ENCODE measurements around the gene GRIK2.

GRIK2 gene

GRCh38 chr6:101422251-101422650, 28.7 kb downstream of the GRIK2 start:
- no peak overlapping the region for H3K9ac ChIP-seq (ENCODE audit: low read length in 5 of 5)
- H3K27ac ChIP-seq (ENCODE audit: low read depth, low read length), result no peak overlapping the region
- no peaks in the 10 kb centered on the region for H3K27me3 ChIP-seq (ENCODE audit: control insufficient read depth in 5 of 5, insufficient read depth in 4 of 5, low read length in 5 of 5)
- no peak overlapping the region for H3K4me3 ChIP-seq (ENCODE audit: low read depth in 1 of 5, low read length in 5 of 5)
- no peaks in the 10 kb centered on the region for H3K36me3 ChIP-seq (ENCODE audit: control insufficient read depth in 5 of 5, insufficient read depth in 5 of 5, low read length in 5 of 5)
- H3K4me1 ChIP-seq (ENCODE audit: control insufficient read depth in 5 of 5, insufficient read depth in 5 of 5, low read length in 5 of 5), result no peaks in the 10 kb centered on the region
- H3K9me3 ChIP-seq (ENCODE audit: control insufficient read depth in 5 of 5, low read length in 5 of 5), result peaks cover 0 to 6% (median 0%) of the 10 kb centered on the region in 5 donors

GRCh38 chr6:101422811-101423210, 29.3 kb downstream of the GRIK2 start:
- no peak overlapping the region for H3K9ac ChIP-seq (ENCODE audit: low read length in 5 of 5)
- peaks cover 0 to 6% (median 0%) of the 10 kb centered on the region in 5 donors for H3K9me3 ChIP-seq (ENCODE audit: control insufficient read depth in 5 of 5, low read length in 5 of 5)
- no peak overlapping the region for H3K4me3 ChIP-seq (ENCODE audit: low read depth in 1 of 5, low read length in 5 of 5)
- no peak overlapping the region for H3K27ac ChIP-seq (ENCODE audit: low read depth, low read length)
- no peaks in the 10 kb centered on the region for H3K36me3 ChIP-seq (ENCODE audit: control insufficient read depth in 5 of 5, insufficient read depth in 5 of 5, low read length in 5 of 5)
- H3K4me1 ChIP-seq (ENCODE audit: control insufficient read depth in 5 of 5, insufficient read depth in 5 of 5, low read length in 5 of 5), result no peaks in the 10 kb centered on the region
- no peaks in the 10 kb centered on the region for H3K27me3 ChIP-seq (ENCODE audit: control insufficient read depth in 5 of 5, insufficient read depth in 4 of 5, low read length in 5 of 5)

GRCh38 chr6:101429270-101429669, 35.8 kb downstream of the GRIK2 start:
- Histone ChIP-seq H3K27me3 (ENCODE audit: control insufficient read depth in 5 of 5, insufficient read depth in 4 of 5, low read length in 5 of 5) (no peaks in the 10 kb centered on the region), H3K36me3 (ENCODE audit: control insufficient read depth in 5 of 5, insufficient read depth in 5 of 5, low read length in 5 of 5) (no peaks in the 10 kb centered on the region), H3K4me3 (ENCODE audit: low read depth in 1 of 5, low read length in 5 of 5) (no peak overlapping the region), H3K9me3 (ENCODE audit: control insufficient read depth in 5 of 5, low read length in 5 of 5) (no peaks in the 10 kb centered on the region), H3K9ac (ENCODE audit: low read length in 5 of 5) (no peak overlapping the region), H3K4me1 (ENCODE audit: control insufficient read depth in 5 of 5, insufficient read depth in 5 of 5, low read length in 5 of 5) (no peaks in the 10 kb centered on the region), H3K27ac (ENCODE audit: low read depth, low read length) (no peak overlapping the region)

DNA sequence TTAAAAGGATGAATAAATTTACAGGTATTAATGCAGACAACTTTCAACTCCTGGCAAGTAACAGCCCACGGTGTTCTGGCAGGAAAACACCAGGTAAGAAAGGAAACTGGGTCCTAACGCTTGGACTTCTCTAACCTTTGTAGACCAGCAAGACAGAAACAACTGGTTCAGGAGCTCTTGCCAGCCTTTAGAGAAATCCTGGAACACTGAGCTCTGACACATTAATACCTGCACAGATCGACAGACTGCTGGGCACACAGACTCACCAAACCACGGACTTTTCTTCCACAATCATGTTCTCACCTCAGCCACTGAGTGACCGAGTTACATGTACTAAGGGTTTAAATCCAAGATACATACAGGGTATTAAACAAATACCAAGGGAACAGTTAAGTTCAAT, 36.3 kb downstream of the GRIK2 start:
- Histone ChIP-seq H3K4me1 (ENCODE audit: control insufficient read depth in 5 of 5, insufficient read depth in 5 of 5, low read length in 5 of 5) (no peaks in the 10 kb centered on the region), H3K27ac (ENCODE audit: low read depth, low read length) (no peak overlapping the region), H3K9me3 (ENCODE audit: control insufficient read depth in 5 of 5, low read length in 5 of 5) (no peaks in the 10 kb centered on the region)

GRCh38 chr6:101433141-101433540, 39.6 kb downstream of the GRIK2 start:
- Histone ChIP-seq H3K27me3 (ENCODE audit: control insufficient read depth in 5 of 5, insufficient read depth in 4 of 5, low read length in 5 of 5) (no peaks in the 10 kb centered on the region), H3K4me3 (ENCODE audit: low read depth in 1 of 5, low read length in 5 of 5) (no peak overlapping the region), H3K9ac (ENCODE audit: low read length in 5 of 5) (no peak overlapping the region), H3K27ac (ENCODE audit: low read depth, low read length) (no peak overlapping the region), H3K9me3 (ENCODE audit: control insufficient read depth in 5 of 5, low read length in 5 of 5) (no peaks in the 10 kb centered on the region), H3K4me1 (ENCODE audit: control insufficient read depth in 5 of 5, insufficient read depth in 5 of 5, low read length in 5 of 5) (no peaks in the 10 kb centered on the region), H3K36me3 (ENCODE audit: control insufficient read depth in 5 of 5, insufficient read depth in 5 of 5, low read length in 5 of 5) (no peaks in the 10 kb centered on the region)

More for the DNA sequence above, 36.3 kb downstream of the GRIK2 start:
- Histone ChIP-seq H3K9ac (ENCODE audit: low read length in 5 of 5) (no peak overlapping the region), H3K4me3 (ENCODE audit: low read depth in 1 of 5, low read length in 5 of 5) (no peak overlapping the region), H3K36me3 (ENCODE audit: control insufficient read depth in 5 of 5, insufficient read depth in 5 of 5, low read length in 5 of 5) (no peaks in the 10 kb centered on the region), H3K27me3 (ENCODE audit: control insufficient read depth in 5 of 5, insufficient read depth in 4 of 5, low read length in 5 of 5) (no peaks in the 10 kb centered on the region)

GRCh38 chr6:101434601-101435000, 41.1 kb downstream of the GRIK2 start:
- H3K36me3 ChIP-seq (ENCODE audit: control insufficient read depth in 5 of 5, insufficient read depth in 5 of 5, low read length in 5 of 5), result no peaks in the 10 kb centered on the region
- H3K4me1 ChIP-seq (ENCODE audit: control insufficient read depth in 5 of 5, insufficient read depth in 5 of 5, low read length in 5 of 5), result no peaks in the 10 kb centered on the region
- H3K27ac ChIP-seq (ENCODE audit: low read depth, low read length), result no peak overlapping the region
- H3K9ac ChIP-seq (ENCODE audit: low read length in 5 of 5), result no peak overlapping the region
- no peaks in the 10 kb centered on the region for H3K27me3 ChIP-seq (ENCODE audit: control insufficient read depth in 5 of 5, insufficient read depth in 4 of 5, low read length in 5 of 5)
- H3K4me3 ChIP-seq (ENCODE audit: low read depth in 1 of 5, low read length in 5 of 5), result no peak overlapping the region
- H3K9me3 ChIP-seq (ENCODE audit: control insufficient read depth in 5 of 5, low read length in 5 of 5), result no peaks in the 10 kb centered on the region

GRCh38 chr6:101435038-101435437, 41.5 kb downstream of the GRIK2 start:
- Histone ChIP-seq H3K4me3 (ENCODE audit: low read depth in 1 of 5, low read length in 5 of 5) (no peak overlapping the region), H3K27ac (ENCODE audit: low read depth, low read length) (no peak overlapping the region), H3K9ac (ENCODE audit: low read length in 5 of 5) (no peak overlapping the region), H3K36me3 (ENCODE audit: control insufficient read depth in 5 of 5, insufficient read depth in 5 of 5, low read length in 5 of 5) (no peaks in the 10 kb centered on the region), H3K27me3 (ENCODE audit: control insufficient read depth in 5 of 5, insufficient read depth in 4 of 5, low read length in 5 of 5) (no peaks in the 10 kb centered on the region), H3K9me3 (ENCODE audit: control insufficient read depth in 5 of 5, low read length in 5 of 5) (no peaks in the 10 kb centered on the region), H3K4me1 (ENCODE audit: control insufficient read depth in 5 of 5, insufficient read depth in 5 of 5, low read length in 5 of 5) (no peaks in the 10 kb centered on the region)

DNA sequence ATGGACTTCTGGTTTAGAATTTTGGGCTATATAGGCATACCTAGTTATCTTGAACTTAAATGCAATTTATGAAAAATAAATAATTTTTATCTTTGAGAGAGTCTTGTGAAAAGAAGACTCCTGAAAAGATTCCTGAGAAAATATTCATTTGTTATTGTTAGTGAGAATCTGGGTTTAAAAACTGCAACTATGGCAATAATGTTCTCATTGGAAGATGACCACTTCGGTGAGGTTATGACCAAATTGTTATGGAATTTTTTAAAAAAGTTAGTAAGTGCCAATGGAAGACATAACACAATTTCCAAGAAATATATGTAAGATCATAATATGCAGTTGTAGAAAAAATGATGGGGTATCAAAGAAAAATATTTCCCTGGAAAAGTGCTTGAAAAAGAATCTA, 46.3 kb downstream of the GRIK2 start:
- H3K27ac ChIP-seq (ENCODE audit: low read depth, low read length), result no peak overlapping the region
- no peaks in the 10 kb centered on the region for H3K4me1 ChIP-seq (ENCODE audit: control insufficient read depth in 5 of 5, insufficient read depth in 5 of 5, low read length in 5 of 5)
- H3K4me3 ChIP-seq (ENCODE audit: low read depth in 1 of 5, low read length in 5 of 5), result no peak overlapping the region
- no peak overlapping the region for H3K9ac ChIP-seq (ENCODE audit: low read length in 5 of 5)
- no peaks in the 10 kb centered on the region for H3K27me3 ChIP-seq (ENCODE audit: control insufficient read depth in 5 of 5, insufficient read depth in 4 of 5, low read length in 5 of 5)
- no peaks in the 10 kb centered on the region for H3K9me3 ChIP-seq (ENCODE audit: control insufficient read depth in 5 of 5, low read length in 5 of 5)
- H3K36me3 ChIP-seq (ENCODE audit: control insufficient read depth in 5 of 5, insufficient read depth in 5 of 5, low read length in 5 of 5), result no peaks in the 10 kb centered on the region

- Histone ChIP-seq H3K27ac (ENCODE audit: low read depth, low read length) (no peak overlapping the region), H3K9me3 (ENCODE audit: control insufficient read depth in 5 of 5, low read length in 5 of 5) (no peaks in the 10 kb centered on the region), H3K4me1 (ENCODE audit: control insufficient read depth in 5 of 5, insufficient read depth in 5 of 5, low read length in 5 of 5) (no peaks in the 10 kb centered on the region), H3K4me3 (ENCODE audit: low read depth in 1 of 5, low read length in 5 of 5) (no peak overlapping the region), H3K9ac (ENCODE audit: low read length in 5 of 5) (no peak overlapping the region), H3K36me3 (ENCODE audit: control insufficient read depth in 5 of 5, insufficient read depth in 5 of 5, low read length in 5 of 5) (no peaks in the 10 kb centered on the region), H3K27me3 (ENCODE audit: control insufficient read depth in 5 of 5, insufficient read depth in 4 of 5, low read length in 5 of 5) (no peaks in the 10 kb centered on the region)
These were observed 49.8 kb downstream of the GRIK2 start for GRCh38 chr6:101443315-101443714.

DNA sequence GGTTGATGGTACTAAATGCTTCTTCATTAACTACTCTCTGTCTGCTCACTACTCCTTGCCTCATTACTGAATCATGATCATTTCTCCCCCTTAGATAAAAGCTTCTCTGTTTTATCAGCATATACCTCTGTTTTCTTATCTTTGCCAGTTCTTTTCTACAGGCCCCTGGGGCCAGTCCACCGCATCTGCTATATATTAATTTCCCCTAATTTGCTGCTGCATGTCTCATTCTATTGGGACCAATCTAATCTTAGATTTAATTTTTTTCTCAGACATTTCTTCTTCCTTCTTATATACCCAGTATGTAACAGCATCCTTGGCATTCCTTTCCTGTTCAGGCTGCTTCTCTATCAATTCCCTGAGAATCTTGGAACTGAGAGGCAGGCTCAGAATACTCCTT, 51.2 kb downstream of the GRIK2 start:
- no peaks in the 10 kb centered on the region for H3K27me3 ChIP-seq (ENCODE audit: control insufficient read depth in 5 of 5, insufficient read depth in 4 of 5, low read length in 5 of 5)
- no peaks in the 10 kb centered on the region for H3K4me1 ChIP-seq (ENCODE audit: control insufficient read depth in 5 of 5, insufficient read depth in 5 of 5, low read length in 5 of 5)
- H3K27ac ChIP-seq (ENCODE audit: low read depth, low read length), result no peak overlapping the region
- no peak overlapping the region for H3K4me3 ChIP-seq (ENCODE audit: low read depth in 1 of 5, low read length in 5 of 5)
- H3K9me3 ChIP-seq (ENCODE audit: control insufficient read depth in 5 of 5, low read length in 5 of 5), result no peaks in the 10 kb centered on the region
- H3K36me3 ChIP-seq (ENCODE audit: control insufficient read depth in 5 of 5, insufficient read depth in 5 of 5, low read length in 5 of 5), result no peaks in the 10 kb centered on the region
- H3K9ac ChIP-seq (ENCODE audit: low read length in 5 of 5), result no peak overlapping the region

DNA sequence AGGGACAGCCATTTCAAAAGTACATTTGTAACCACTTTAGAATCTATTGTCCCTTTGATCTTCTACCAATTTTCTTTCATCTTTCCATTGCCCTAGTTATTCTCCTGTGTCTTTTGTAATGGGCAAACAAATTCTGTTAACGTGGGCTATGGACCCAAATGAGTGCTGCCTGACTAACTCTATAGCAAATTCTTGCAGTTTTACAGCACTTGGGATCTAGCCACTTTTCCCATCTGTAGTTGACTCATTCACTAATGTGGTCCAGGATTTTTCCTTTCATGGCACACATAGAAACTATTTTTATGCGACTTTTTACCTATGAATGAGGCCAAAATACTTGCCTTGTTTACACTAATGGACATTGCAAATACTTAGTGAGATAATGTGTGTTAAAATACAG, 52.0 kb downstream of the GRIK2 start:
- H3K27me3 ChIP-seq (ENCODE audit: control insufficient read depth in 5 of 5, insufficient read depth in 4 of 5, low read length in 5 of 5), result no peaks in the 10 kb centered on the region
- H3K36me3 ChIP-seq (ENCODE audit: control insufficient read depth in 5 of 5, insufficient read depth in 5 of 5, low read length in 5 of 5), result no peaks in the 10 kb centered on the region
- H3K9me3 ChIP-seq (ENCODE audit: control insufficient read depth in 5 of 5, low read length in 5 of 5), result no peaks in the 10 kb centered on the region
- H3K27ac ChIP-seq (ENCODE audit: low read depth, low read length), result no peak overlapping the region
- H3K4me3 ChIP-seq (ENCODE audit: low read depth in 1 of 5, low read length in 5 of 5), result no peak overlapping the region
- no peak overlapping the region for H3K9ac ChIP-seq (ENCODE audit: low read length in 5 of 5)
- H3K4me1 ChIP-seq (ENCODE audit: control insufficient read depth in 5 of 5, insufficient read depth in 5 of 5, low read length in 5 of 5), result no peaks in the 10 kb centered on the region

Data from subcutaneous abdominal adipose tissue (tissue), 5 donors.